Measurements from ENCODE around the gene L3MBTL4.
"Not testable (repeated sequence)": the region's sequence is repeated elsewhere in the genome, so short reads cannot be mapped to it uniquely, and the experiment has no call there.

The L3MBTL4 gene

DNA sequence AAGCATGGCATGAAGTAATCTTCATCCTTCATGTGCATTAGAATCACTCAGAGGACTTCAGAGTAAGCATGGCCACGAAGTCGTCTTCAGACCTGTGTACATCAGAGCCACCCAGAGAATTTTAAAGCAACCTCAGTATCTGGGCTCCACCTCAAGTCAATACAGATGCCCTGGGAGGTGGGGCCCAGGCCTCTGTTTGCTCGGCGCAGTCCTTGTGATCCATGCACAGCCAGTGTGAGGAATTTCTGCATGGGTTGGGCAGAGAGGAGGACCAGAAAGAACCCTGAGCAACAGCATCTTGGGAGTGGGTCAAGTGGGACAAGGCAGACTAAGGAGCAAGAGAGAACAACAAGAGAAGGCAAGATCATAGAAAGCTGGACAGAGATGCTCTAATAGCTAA is 299.0 kb downstream of the L3MBTL4 start:
- no peaks in the 10 kb centered on the region for H3K4me1 Mint-ChIP-seq (ENCODE audit: low read depth)
- intact Hi-C loops (cut with micrococcal nuclease) = no loop called here
- no peaks in the 10 kb centered on the region for H3K9me3 Mint-ChIP-seq

DNA sequence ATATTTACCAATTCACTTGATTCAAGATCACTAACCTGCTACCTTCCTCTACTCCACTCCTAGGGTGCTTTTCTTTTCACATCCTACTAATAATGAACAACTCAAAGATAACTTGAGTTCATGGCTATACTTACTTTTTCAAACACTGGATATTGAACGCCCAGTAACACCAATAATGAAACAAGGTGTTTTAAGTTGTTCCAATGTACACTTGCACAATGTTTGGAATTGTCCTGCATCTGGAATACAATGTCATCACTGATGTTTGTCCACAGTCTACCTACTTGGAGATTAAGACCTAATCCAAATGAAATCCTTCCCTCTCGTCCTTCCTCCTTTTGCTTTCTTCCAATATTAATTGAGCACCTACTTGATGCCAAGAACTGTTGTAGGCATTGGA is 301.1 kb downstream of the L3MBTL4 start:
- no peak overlapping the region for H3K27ac Mint-ChIP-seq
- no peaks in the 10 kb centered on the region for H3K27me3 Mint-ChIP-seq
- H3K4me3 Mint-ChIP-seq = no peak overlapping the region
- intact Hi-C loops (cut with micrococcal nuclease) = no loop called here
- H3K36me3 Mint-ChIP-seq (ENCODE audit: low read depth) = no peaks in the 10 kb centered on the region
- H3K4me1 Mint-ChIP-seq (ENCODE audit: low read depth) = no peaks in the 10 kb centered on the region
- H3K9me3 Mint-ChIP-seq = no peaks in the 10 kb centered on the region

More for the DNA sequence above, 299.0 kb downstream of the L3MBTL4 start:
- no peaks in the 10 kb centered on the region for H3K27me3 Mint-ChIP-seq
- H3K36me3 Mint-ChIP-seq (ENCODE audit: low read depth) = no peaks in the 10 kb centered on the region
- H3K4me3 Mint-ChIP-seq = no peak overlapping the region
- H3K27ac Mint-ChIP-seq = no peak overlapping the region

DNA sequence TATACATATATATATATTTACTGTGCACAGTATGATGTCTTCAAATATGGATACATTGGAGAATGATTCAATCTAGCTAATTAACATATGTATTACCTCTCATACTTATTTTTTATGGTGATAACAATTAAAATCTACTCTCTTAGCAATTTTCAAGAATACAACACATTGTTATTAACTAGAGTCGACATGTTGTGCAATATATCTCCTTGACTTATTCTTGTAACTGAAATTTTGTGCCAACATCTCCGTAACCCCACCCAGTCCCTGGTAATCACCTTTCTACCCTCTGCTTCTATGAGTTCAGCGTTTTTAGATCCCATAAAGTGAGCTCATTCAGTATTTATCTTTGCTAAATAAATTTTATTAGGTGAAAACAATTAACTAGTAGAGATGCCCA is 303.0 kb downstream of the L3MBTL4 start:
- no peak overlapping the region for H3K4me3 Mint-ChIP-seq

DNA sequence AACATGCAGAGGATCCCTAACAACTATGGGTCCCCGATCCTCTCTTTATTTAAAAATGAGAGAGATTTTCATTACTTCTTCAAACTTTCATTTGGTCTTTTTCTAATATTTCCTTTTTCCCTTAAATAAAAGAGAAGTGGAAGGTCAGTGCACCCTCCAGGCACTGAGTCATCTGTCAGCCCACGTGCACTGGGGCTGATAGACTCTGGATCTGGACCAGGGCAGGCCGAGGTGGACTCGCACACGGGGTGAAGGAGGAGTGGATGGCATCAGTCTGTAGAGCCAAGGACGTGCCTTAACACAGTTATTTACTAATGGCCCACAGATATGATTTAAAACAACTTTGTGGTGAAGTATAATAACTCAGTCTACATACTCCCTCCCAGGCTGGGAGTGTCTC is 305.0 kb downstream of the L3MBTL4 start:
- H3K36me3 Mint-ChIP-seq (ENCODE audit: low read depth) = no peaks in the 10 kb centered on the region
- no peaks in the 10 kb centered on the region for H3K9me3 Mint-ChIP-seq
- no peaks in the 10 kb centered on the region for H3K4me1 Mint-ChIP-seq (ENCODE audit: low read depth)
- no peak overlapping the region for H3K4me3 Mint-ChIP-seq
- no peak overlapping the region for H3K27ac Mint-ChIP-seq
- H3K27me3 Mint-ChIP-seq = no peaks in the 10 kb centered on the region
- intact Hi-C loops (cut with micrococcal nuclease) = no loop called here

More for the DNA sequence above, 303.0 kb downstream of the L3MBTL4 start:
- H3K36me3 Mint-ChIP-seq (ENCODE audit: low read depth) = no peaks in the 10 kb centered on the region
- no peaks in the 10 kb centered on the region for H3K4me1 Mint-ChIP-seq (ENCODE audit: low read depth)
- intact Hi-C loops (cut with micrococcal nuclease) = no loop called here
- no peak overlapping the region for H3K27ac Mint-ChIP-seq
- no peaks in the 10 kb centered on the region for H3K9me3 Mint-ChIP-seq
- H3K27me3 Mint-ChIP-seq = no peaks in the 10 kb centered on the region

DNA sequence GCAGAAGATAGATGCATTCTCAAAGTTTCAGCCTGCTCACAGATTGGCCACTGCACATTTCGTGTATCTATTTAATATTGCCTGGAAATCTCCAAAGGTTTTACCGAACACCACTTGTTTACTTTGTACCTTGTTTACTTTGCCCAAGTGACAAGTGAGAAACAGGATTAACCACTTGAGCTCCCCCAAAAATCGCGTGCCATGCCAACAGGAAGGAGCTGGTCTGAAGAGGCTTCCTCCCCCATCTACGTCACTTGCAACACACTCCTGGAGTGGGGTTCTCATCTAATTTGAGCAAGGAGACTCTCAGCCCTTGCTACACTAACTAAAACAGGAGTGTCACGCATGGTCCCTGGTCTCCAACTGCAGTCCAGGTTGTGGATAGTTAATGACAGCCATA is 306.9 kb downstream of the L3MBTL4 start:
- intact Hi-C loops (cut with micrococcal nuclease) = no loop called here
- no peaks in the 10 kb centered on the region for H3K27me3 Mint-ChIP-seq
- H3K9me3 Mint-ChIP-seq = no peaks in the 10 kb centered on the region
- no peaks in the 10 kb centered on the region for H3K36me3 Mint-ChIP-seq (ENCODE audit: low read depth)
- no peak overlapping the region for H3K27ac Mint-ChIP-seq
- no peak overlapping the region for H3K4me3 Mint-ChIP-seq
- H3K4me1 Mint-ChIP-seq (ENCODE audit: low read depth) = no peaks in the 10 kb centered on the region

DNA sequence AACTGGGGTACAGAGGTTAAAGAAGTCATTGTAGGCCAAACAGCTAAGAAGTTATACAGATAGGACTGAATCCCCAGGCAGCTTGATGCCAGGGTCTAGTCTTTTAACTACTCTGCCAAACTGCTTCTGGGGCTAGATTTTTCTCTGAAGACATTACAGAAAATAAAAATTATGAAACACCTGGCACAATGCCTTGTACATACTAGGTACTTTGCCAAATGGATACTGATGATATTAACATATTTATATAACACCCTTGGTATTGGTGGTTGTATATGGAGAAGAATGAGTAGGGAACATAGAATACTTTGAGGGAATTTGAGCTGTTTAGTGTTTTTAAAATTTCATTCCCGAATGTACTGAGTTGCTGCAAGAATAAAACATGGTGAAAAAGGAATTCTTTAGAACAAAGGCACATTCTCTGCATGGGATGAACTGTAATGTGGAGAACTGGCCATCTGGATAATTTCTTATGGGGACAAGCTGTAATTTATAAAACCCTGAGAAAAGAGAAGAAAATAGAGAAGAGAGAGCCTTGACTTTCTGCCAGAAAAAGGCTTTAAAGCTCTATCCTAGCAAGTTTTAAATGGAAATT is 308.5 kb downstream of the L3MBTL4 start:
- Mint-ChIP-seq H3K9me3 (no peaks in the 10 kb centered on the region), H3K27ac (no peak overlapping the region), H3K4me1 (ENCODE audit: low read depth) (no peaks in the 10 kb centered on the region), H3K36me3 (ENCODE audit: low read depth) (no peaks in the 10 kb centered on the region), H3K27me3 (no peaks in the 10 kb centered on the region), H3K4me3 (no peak overlapping the region)
- intact Hi-C loops (cut with micrococcal nuclease) = no loop called here

DNA sequence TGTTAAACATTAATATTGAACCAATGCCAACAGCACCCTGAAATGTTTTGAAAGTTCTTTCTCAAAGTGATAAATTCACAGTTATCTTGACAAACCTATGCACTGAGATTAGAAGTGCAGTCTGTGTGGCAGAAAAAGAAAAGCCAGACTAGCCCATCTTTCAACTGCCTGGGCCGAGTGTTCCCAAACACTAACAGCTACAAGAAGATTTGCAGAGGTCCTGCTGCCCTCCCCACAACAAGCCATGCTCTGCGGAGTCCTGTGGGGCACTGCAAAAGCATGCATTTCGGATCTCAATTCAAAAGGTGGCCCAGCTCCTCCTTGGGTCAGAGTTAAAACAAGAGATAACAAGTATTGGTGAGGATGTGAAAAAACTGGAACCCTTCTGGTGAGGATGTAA is 311.0 kb downstream of the L3MBTL4 start:
- Mint-ChIP-seq H3K4me3 (no peak overlapping the region), H3K36me3 (ENCODE audit: low read depth) (no peaks in the 10 kb centered on the region), H3K27me3 (no peaks in the 10 kb centered on the region), H3K9me3 (no peaks in the 10 kb centered on the region), H3K4me1 (ENCODE audit: low read depth) (no peaks in the 10 kb centered on the region), H3K27ac (no peak overlapping the region)
- intact Hi-C loops (cut with micrococcal nuclease) = no loop called here

DNA sequence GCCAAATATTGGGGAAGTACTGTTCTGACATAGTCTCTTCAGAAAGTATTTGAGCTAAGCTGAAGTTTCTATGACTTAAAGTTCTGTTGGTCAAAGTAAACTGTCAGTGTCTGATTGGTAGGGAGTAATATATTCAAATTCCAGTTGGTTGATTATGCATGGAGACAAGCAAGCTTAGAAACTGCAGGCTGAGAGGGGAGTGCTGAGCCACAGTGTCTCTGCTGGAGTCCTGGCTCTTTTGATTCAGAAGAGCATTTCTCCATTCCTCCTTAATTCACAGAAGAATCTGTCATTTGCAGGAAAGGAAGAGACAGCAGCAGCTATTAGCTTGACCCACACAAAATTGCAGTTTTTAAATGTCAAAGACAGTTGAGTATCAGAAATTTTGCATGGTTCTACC is 318.0 kb downstream of the L3MBTL4 start:
- no peak overlapping the region for H3K4me3 Mint-ChIP-seq
- H3K4me1 Mint-ChIP-seq (ENCODE audit: low read depth) = no peaks in the 10 kb centered on the region
- no peak overlapping the region for H3K27ac Mint-ChIP-seq

DNA sequence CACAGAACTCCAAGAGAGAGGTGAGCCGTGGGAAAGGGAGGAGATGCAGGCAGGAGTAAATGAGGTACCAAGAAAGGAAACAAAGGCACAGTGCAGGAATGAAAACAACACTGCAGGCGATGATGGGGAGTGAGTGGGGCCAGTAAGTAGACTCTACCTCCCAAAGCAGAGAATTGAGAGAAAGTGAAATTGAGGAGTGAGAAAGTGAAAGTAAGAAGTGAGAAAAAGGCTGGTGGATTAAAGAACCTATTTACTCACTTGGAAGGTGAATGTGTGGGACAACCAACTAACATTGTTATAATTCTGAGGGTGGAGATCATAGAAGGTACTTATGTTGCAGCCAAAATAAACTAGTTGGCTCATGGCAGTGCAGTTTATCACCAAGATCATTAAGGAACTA is 326.3 kb downstream of the L3MBTL4 start:
- H3K4me3 Mint-ChIP-seq = no peak overlapping the region
- no peaks in the 10 kb centered on the region for H3K9me3 Mint-ChIP-seq
- H3K36me3 Mint-ChIP-seq (ENCODE audit: low read depth) = no peaks in the 10 kb centered on the region
- no peaks in the 10 kb centered on the region for H3K27me3 Mint-ChIP-seq
- intact Hi-C loops (cut with micrococcal nuclease) = no loop called here
- no peak overlapping the region for H3K27ac Mint-ChIP-seq
- peaks cover 5% of the 10 kb centered on the region for H3K4me1 Mint-ChIP-seq (ENCODE audit: low read depth)

More for the DNA sequence above, 318.0 kb downstream of the L3MBTL4 start:
- no peaks in the 10 kb centered on the region for H3K9me3 Mint-ChIP-seq
- intact Hi-C loops (cut with micrococcal nuclease) = no loop called here
- no peaks in the 10 kb centered on the region for H3K27me3 Mint-ChIP-seq
- no peaks in the 10 kb centered on the region for H3K36me3 Mint-ChIP-seq (ENCODE audit: low read depth)

DNA sequence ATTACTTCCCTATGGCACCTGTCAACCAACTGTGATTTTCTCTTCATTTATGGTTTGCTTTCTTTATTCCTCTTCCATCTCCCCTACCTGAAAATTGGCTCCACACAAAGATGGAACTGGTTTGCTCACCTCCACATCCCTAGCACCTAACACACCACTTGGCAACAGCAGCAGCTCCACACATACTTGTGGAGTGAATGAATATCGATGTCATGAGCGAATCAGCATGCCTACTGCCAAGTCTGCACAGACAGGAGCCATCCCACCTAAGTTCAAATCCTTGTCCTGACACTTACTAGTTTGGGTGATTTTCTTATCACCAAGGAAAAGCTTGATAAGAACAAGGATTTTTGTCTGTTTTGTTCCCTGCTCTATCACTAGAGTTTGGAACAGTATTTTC is 328.0 kb downstream of the L3MBTL4 start:
- H3K36me3 Mint-ChIP-seq (ENCODE audit: low read depth) = no peaks in the 10 kb centered on the region
- H3K27me3 Mint-ChIP-seq = no peaks in the 10 kb centered on the region
- peaks cover 5% of the 10 kb centered on the region for H3K4me1 Mint-ChIP-seq (ENCODE audit: low read depth)
- no peaks in the 10 kb centered on the region for H3K9me3 Mint-ChIP-seq
- no peak overlapping the region for H3K4me3 Mint-ChIP-seq
- intact Hi-C loops (cut with micrococcal nuclease) = no loop called here
- H3K27ac Mint-ChIP-seq = no peak overlapping the region

DNA sequence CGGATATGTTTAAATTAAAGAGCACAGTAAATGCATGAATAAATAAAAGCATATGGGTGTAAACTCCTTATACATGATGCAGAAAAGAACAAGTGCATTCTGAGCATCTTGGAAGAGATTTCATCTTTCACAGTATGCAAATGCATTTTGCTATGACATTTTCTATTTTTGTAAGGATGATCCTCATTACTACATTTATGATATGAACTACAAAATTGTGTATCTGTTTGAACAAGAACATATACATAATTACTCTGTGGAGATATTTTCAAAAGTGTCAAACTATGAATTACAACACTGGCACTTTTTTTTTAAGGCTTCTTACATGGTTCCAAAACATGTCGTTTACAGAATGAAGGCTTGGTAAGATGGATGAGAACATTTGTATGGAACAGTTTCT is 335.3 kb downstream of the L3MBTL4 start:
- H3K27me3 Mint-ChIP-seq = no peaks in the 10 kb centered on the region
- no peaks in the 10 kb centered on the region for H3K36me3 Mint-ChIP-seq (ENCODE audit: low read depth)
- no peak overlapping the region for H3K4me3 Mint-ChIP-seq
- H3K4me1 Mint-ChIP-seq (ENCODE audit: low read depth) = no peaks in the 10 kb centered on the region
- intact Hi-C loops (cut with micrococcal nuclease) = no loop called here
- H3K9me3 Mint-ChIP-seq = no peaks in the 10 kb centered on the region
- H3K27ac Mint-ChIP-seq = no peak overlapping the region

DNA sequence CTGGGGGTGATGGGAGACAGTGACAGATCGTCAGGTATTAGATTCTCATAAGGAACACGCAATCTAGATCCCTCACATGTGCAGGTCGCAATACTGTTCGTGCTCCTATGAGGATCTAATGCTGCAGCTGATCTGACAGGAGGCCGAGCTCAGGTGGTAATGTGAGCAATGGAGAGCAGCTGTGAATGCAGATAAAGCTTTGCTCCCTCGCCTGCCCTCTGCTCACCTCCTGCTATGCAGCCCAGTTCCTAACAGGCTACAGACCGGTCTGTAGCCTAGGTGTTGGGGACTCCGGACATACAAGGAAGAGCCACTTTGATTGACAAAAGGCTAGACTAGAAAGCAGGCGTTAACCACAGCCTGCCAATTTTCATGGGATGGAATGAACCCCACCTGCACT is 335.8 kb downstream of the L3MBTL4 start:
- no peak overlapping the region for H3K27ac Mint-ChIP-seq

DNA sequence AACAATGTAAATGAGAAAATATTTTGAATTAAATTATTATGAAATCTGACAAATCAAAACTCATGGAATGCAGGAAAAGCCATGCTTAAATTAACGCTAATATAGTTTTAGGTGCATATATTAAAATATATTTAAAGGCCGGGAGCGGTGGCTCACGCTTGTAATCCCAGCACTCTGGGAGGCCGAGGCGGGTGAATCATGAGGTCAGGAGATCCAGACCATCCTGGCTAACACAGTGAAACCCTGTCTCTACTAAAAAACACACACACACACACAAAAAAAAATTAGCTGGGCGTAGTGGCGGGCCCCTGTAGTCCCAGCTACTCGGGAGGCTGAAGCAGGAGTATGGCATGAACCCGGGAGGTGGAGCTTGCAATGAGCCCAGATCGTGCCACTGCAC is 342.3 kb downstream of the L3MBTL4 start:
- H3K27ac Mint-ChIP-seq; intact Hi-C loops (cut with micrococcal nuclease); H3K4me1 Mint-ChIP-seq (ENCODE audit: low read depth); H3K4me3 Mint-ChIP-seq; H3K36me3 Mint-ChIP-seq (ENCODE audit: low read depth); H3K27me3 Mint-ChIP-seq: not testable (repeated sequence)
- H3K9me3 Mint-ChIP-seq = peaks cover 17% of the 10 kb centered on the region

More for the DNA sequence above, 335.8 kb downstream of the L3MBTL4 start:
- intact Hi-C loops (cut with micrococcal nuclease) = no loop called here
- Mint-ChIP-seq H3K27me3 (no peaks in the 10 kb centered on the region), H3K4me1 (ENCODE audit: low read depth) (no peaks in the 10 kb centered on the region), H3K9me3 (no peaks in the 10 kb centered on the region), H3K4me3 (no peak overlapping the region), H3K36me3 (ENCODE audit: low read depth) (no peaks in the 10 kb centered on the region)

DNA sequence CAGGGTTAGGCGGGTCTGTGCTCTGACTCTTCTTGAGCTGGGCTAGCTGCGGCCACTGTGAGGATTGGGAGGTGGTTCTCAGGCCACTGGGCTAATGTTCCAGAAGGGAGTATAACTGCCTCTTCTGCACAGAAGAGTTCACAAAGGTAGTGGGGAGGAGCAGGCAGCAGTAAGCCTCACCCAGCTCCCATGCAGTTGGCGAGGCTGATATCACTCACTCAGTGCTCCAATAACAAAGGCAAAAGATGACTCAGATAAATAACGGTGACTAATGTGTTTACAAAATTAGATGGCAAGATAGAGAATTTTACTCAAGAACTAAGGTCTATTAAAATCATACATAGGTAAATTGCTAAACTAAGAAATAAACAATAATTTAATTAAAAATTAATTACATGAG is 345.2 kb downstream of the L3MBTL4 start:
- peaks cover 27% of the 10 kb centered on the region for H3K9me3 Mint-ChIP-seq
- H3K36me3 Mint-ChIP-seq (ENCODE audit: low read depth) = no peaks in the 10 kb centered on the region
- no peak overlapping the region for H3K4me3 Mint-ChIP-seq

DNA sequence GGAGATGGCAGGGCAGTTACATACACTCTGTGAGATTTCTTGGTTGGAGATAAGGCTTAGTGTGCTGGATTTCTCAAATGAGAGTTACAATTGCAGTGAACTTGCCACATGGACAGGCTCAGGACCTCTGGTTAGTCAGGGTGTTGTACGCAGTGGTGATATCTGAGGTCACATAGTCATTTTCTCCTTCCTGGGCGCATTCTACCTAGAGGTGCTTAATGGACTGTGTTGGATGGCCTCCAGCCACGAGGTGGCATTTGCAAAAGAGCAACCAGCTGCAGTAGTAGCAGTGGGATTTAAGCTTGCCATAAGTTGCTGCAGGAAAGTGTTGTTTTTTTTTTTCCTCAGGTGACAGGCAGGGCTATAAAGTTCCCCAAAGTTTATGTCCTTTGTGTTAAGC is 345.6 kb downstream of the L3MBTL4 start:
- Mint-ChIP-seq H3K27me3 (no peaks in the 10 kb centered on the region), H3K9me3 (peaks cover 31% of the 10 kb centered on the region), H3K36me3 (ENCODE audit: low read depth) (no peaks in the 10 kb centered on the region), H3K27ac (no peak overlapping the region), H3K4me1 (ENCODE audit: low read depth) (no peaks in the 10 kb centered on the region), H3K4me3 (no peak overlapping the region)
- intact Hi-C loops (cut with micrococcal nuclease) = no loop called here

More for the DNA sequence above, 345.2 kb downstream of the L3MBTL4 start:
- intact Hi-C loops (cut with micrococcal nuclease) = no loop called here
- Mint-ChIP-seq H3K4me1 (ENCODE audit: low read depth) (no peaks in the 10 kb centered on the region), H3K27me3 (no peaks in the 10 kb centered on the region), H3K27ac (no peak overlapping the region)
